Stimulated activated CD4-positive, alpha-beta T cell treated with anti-CD3 and anti-CD28 coated beads, Interleukin-12 subunit alpha, Interleukin-12 subunit beta, amount 100 ng/mL, for 4 hours (primary cell): ENCODE data around the gene AIDA.

ENCODE experiments used
- DNase-seq: peaks from one replicate; pipeline ENCODE4 v3.0.0-alpha.2; 2020

The AIDA gene

GRCh38 chr1:222643606-222643937 lies 68.7 kb downstream of the AIDA start:
- no peak for DNase-seq

- DNase-seq: no peak
Observed at GRCh38 chr1:222642468-222642867, 69.8 kb downstream of the AIDA start.

- no peak for DNase-seq
Observed at GRCh38 chr1:222641269-222641948, 70.9 kb downstream of the AIDA start.

GRCh38 chr1:222634180-222635013 lies 77.9 kb downstream of the AIDA start:
- peak; percentile 34 for DNase-seq

GRCh38 chr1:222632749-222633148 lies 79.5 kb downstream of the AIDA start:
- DNase-seq: no peak

- DNase-seq: no peak
Observed at GRCh38 chr1:222631611-222632208, 80.6 kb downstream of the AIDA start.

GRCh38 chr1:222629921-222630535 lies 82.3 kb downstream of the AIDA start:
- DNase-seq: no peak

GRCh38 chr1:222627232-222627631 lies 85.1 kb downstream of the AIDA start:
- no peak for DNase-seq

- no peak for DNase-seq
Observed at GRCh38 chr1:222624214-222624613, 88.1 kb downstream of the AIDA start.

- no peak for DNase-seq
Observed at GRCh38 chr1:222623458-222623857, 88.8 kb downstream of the AIDA start.

GRCh38 chr1:222622765-222623164 lies 89.5 kb downstream of the AIDA start:
- DNase-seq: no peak

GRCh38 chr1:222620566-222620965 lies 91.7 kb downstream of the AIDA start:
- DNase-seq: no peak

GRCh38 chr1:222618880-222619596 lies 93.3 kb downstream of the AIDA start:
- DNase-seq: no peak
